Stimulated activated CD4-positive, alpha-beta T cell treated with anti-CD3 and anti-CD28 coated beads, Interleukin-4, amount 100 ng/mL, for 4 hours (primary cell): Measurements from ENCODE around the gene ILRUN.
"Not testable (repeated sequence)": the region's sequence is repeated elsewhere in the genome, so short reads cannot be mapped to it uniquely, and the experiment has no call there.

Experiments
- DNase-seq, 2 experiments: peaks; one replicate each; pipeline ENCODE4 v3.0.0-alpha.2; 2020

ILRUN gene

GRCh38 chr6:34663371-34663770 is 33.2 kb downstream of the ILRUN start:
- DNase-seq = no peak

- DNase-seq = no peak
Measured at GRCh38 chr6:34661357-34661756, 35.2 kb downstream of the ILRUN start.

- DNase-seq = no peak
Measured at GRCh38 chr6:34658605-34659265, 37.8 kb downstream of the ILRUN start.

GRCh38 chr6:34657979-34658480 is 38.5 kb downstream of the ILRUN start:
- not testable (repeated sequence) for DNase-seq

GRCh38 chr6:34657307-34657978 is 39.1 kb downstream of the ILRUN start:
- peak in 1 of 2 experiments; percentile 11 for DNase-seq

- no peak for DNase-seq
Measured at GRCh38 chr6:34657037-34657306, 39.6 kb downstream of the ILRUN start.

GRCh38 chr6:34656378-34657036 is 40.1 kb downstream of the ILRUN start:
- DNase-seq = peak in 1 of 2 experiments; percentile 10

GRCh38 chr6:34655876-34656377 is 40.6 kb downstream of the ILRUN start:
- DNase-seq = not testable (repeated sequence)

- no peak for DNase-seq
Measured at GRCh38 chr6:34654061-34654710, 42.4 kb downstream of the ILRUN start.

GRCh38 chr6:34652263-34652662 is 44.3 kb downstream of the ILRUN start:
- no peak for DNase-seq

- DNase-seq = no peak
Measured at GRCh38 chr6:34650823-34651222, 45.7 kb downstream of the ILRUN start.

GRCh38 chr6:34650232-34650631 is 46.3 kb downstream of the ILRUN start:
- not testable (repeated sequence) for DNase-seq

- DNase-seq = no peak
Measured at GRCh38 chr6:34648806-34649205, 47.8 kb downstream of the ILRUN start.
